OCI-M1 (cell line): Measurements from ENCODE around the gene TGFB1.
A peak's percentile ranks its signal among the peaks of the same experiment; 100 is the strongest.
"Not testable (repeated sequence)": the region's sequence is repeated elsewhere in the genome, so short reads cannot be mapped to it uniquely, and the experiment has no call there.

Experiments used
- DNase-seq: peaks from one replicate; lab custom pipeline; 2025; lab: John Stamatoyannopoulos, UW

The TGFB1 gene

GRCh38 chr19:41353466-41354342 lies at the start of gene TGFB1:
TSS of gene TGFB1 (minus strand) at chr19:41353922. CDS start at chr19:41353044, 878 bp downstream.
- DNase-seq, result peak; percentile 98

DNA sequence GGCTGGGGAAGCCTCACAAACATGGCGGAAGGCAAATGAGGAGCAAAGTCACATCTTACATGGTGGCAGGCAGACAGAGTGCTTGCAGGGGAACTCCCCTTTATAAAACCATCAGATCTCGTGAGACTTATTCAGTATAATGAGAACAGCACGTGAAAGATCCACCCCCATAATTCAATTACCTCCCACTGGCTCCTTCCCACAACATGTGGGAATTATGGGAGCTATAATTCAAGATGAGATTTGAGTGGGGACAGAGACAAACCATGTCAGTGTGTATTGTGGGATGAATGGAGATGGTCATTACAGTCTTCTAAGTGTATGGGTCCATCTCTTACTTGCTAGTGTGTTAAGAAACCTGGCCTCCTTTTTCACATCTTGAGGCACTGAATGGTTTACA lies 48.3 kb upstream of the TGFB1 start:
- DNase-seq, result no peak

DNA sequence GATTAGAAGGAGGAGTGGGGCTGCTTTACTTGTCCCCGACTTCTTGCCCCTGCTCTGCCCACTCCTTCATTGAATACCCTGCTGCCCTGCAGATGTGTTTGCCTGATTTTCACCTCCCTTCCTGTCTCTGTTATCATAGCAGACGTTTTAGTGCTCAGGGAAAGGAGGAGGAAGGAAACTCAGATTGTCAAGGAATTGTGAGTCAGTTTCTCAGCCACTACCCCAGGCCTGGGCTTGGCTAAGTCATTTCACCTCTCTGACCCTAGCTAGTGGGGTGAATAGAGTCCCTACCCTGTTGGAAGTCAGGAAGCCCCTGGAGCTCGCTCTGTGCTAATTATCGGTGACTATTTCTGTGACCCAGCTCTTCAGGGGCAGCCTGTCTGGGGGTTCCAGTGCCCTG lies 47.8 kb upstream of the TGFB1 start:
- DNase-seq, result no peak

- DNase-seq, result no peak
Measured at GRCh38 chr19:41399525-41399924, 45.8 kb upstream of the TGFB1 start.

DNA sequence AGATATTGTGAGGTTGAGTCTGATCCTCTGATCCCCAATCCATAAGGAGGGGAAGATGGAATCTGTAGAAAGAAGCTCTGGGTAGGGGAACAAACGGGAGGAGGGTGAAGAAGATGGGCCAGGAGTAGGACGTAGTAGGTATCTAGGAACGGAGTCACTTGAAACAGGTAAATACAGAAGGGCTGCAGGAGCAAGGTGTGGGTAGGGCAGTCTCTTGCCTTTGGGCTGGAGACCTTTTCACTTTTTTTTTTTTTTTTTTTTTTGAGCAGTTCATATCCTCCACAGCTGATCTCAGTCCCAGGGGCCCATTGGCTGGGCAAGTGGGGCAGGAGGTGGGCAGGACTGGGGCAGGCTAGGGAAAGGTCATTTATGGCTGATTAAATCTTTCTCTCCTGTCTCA lies 45.4 kb upstream of the TGFB1 start:
- DNase-seq, result no peak

- no peak for DNase-seq
Measured at GRCh38 chr19:41398598-41398997, 44.9 kb upstream of the TGFB1 start.

DNA sequence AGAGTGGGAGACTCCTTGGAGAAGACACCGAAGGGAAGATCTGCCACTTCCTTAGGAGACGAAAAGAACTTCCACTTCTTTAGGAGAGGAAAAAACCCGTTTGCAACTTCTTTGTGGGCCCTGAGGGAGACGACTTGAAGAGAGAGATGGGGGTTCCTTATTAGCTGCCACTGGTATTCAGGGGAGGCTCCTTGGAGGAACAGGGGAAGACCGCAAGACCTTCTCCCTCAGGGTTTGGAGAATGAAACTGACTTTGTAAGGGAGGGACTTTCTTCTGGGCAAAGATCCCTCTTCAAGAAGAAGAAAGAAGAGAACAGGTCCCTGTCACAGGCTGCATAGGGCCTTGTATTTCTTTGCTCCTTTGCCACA lies 44.3 kb upstream of the TGFB1 start:
- DNase-seq, result no peak

DNA sequence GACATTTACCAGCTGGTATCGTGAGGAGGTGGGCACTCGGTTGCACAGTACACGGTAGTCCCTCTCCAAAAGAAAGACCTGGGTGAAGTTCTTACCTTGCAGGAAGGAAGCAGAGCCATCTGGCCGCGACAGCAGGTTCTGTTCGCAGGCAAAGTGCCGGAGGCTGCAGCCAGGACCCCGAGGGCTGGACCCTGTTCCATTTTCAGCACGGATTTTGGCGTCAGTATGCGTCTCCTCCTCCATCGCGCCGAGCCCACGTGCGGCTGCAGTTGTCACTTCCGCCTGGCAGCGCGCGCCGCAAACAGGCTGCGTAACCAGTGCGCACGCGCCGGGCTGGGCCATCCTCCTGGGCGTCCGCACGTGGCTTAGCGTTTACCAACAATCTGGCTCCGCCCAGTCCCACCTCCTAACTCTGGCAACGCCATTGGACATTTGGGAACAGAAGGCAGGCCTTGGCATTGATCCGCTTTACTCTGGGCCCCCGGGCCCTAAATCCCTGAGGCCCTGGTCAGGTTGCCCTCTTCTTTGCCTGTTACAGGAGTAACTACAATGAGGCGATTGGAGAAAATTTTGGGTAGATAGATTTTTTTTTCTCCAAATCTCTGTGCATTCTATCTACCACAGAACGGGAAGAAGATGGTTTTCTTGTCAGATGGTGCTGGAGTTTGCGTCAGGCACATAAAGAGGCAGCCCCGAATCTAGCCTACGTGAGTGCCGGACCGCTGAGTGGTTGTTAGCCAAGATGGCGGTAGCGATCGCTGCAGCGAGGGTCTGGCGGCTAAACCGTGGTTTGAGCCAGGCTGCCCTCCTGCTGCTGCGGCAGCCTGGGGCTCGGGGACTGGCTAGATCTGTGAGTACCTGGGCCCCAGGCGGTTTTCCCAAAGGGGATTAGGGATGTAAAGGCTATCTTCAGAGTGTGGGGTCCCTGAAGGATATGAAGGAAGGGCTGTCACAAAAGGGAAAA lies 43.6 kb upstream of the TGFB1 start, which contains the start of the genes BCKDHA and EXOSC5:
TSS of gene BCKDHA (plus strand) at position 733 of the 964 bp plus-strand sequence. CDS start at position 743, 10 bp downstream.
TSS of gene EXOSC5 (minus strand) at position 274 of the 964 bp plus-strand sequence. CDS start at position 243, 31 bp downstream.
- peak; percentile 100 for DNase-seq

GRCh38 chr19:41395355-41395754 lies 41.6 kb upstream of the TGFB1 start:
- no peak for DNase-seq

GRCh38 chr19:41392775-41393174 lies 39.1 kb upstream of the TGFB1 start:
- no peak for DNase-seq

- DNase-seq, result no peak
Measured at GRCh38 chr19:41391618-41392017, 37.9 kb upstream of the TGFB1 start.

DNA sequence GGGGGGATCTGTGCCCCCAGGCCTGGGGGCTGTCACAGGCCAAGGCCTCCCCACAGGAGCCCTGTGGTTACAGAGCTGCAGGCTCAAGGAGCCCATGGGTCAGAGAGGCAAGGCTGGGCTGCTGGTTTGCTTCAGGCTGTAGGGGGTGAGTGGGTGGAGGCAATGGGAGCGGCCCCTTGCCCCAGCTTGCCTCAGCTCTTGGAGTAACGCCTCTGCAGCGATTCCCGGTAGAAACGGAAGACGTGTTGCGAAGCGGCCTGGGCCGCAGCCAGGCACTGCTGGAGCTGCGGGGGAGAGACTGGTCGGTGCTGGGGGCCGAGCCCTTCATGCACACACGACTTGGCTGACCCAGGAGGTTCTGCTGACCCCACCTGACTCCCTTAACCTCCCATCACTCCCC lies 32.7 kb upstream of the TGFB1 start:
- no peak for DNase-seq

GRCh38 chr19:41384351-41384750 lies 30.6 kb upstream of the TGFB1 start:
- no peak for DNase-seq

GRCh38 chr19:41381536-41381935 lies 27.8 kb upstream of the TGFB1 start:
- not testable (repeated sequence) for DNase-seq

DNA sequence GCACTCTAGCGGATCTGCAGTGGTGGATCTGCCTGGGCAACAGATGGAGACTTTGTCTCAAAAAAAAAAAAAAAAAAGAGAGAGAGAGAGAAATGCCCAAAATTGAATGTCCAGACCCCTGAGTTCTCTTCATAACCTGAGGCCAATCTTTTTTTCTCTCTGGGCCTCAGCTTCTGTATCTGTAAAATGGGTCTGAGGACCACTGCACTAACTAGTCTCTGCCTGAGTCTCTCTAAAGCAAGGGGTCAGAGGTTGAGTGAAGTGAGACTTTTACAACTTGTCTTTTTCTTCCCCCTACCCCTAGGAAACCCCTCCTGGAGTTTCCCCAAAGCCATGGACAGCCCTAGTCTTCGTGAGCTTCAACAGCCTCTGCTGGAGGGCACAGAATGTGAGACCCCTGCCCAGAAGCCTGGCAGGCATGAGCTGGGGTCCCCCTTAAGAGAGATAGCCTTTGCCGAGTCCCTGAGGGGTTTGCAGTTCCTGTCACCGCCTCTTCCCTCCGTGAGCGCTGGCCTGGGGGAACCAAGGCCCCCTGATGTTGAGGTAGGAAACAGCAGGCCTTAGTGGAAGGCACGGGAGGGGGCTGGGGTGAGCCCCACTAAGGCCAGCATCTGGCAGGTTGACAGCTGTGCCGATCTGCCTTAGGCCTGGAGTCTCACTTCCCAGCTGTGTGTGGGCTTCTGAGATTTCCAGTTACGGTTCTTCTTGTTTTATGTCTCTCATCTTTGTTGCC lies 24.4 kb upstream of the TGFB1 start:
- DNase-seq, result no peak

DNA sequence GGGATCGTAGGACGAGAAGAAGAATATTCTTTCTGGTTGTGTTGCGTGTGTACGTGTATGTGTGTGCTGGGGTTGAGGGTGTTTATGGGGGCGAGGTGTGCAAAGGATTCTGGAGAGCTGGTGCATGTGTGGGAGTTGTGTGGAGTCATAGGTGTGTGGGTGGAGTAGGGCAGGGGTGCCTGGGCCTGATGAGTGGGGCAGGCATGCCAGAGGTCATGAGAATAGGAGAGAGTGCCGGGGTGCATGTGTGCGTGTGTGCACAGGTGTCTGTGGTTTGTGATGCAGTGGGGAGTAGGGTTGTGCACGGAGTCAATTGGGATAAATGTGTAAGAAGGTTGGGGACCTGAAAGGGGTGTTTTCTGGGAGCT lies 23.3 kb upstream of the TGFB1 start:
- DNase-seq, result no peak

- no peak for DNase-seq
Measured at GRCh38 chr19:41376241-41376997, 22.7 kb upstream of the TGFB1 start, which contains the start of gene TMEM91. TSS of gene TMEM91 (plus strand) at chr19:41376533. CDS start at chr19:41378310, 1,777 bp downstream.

DNA sequence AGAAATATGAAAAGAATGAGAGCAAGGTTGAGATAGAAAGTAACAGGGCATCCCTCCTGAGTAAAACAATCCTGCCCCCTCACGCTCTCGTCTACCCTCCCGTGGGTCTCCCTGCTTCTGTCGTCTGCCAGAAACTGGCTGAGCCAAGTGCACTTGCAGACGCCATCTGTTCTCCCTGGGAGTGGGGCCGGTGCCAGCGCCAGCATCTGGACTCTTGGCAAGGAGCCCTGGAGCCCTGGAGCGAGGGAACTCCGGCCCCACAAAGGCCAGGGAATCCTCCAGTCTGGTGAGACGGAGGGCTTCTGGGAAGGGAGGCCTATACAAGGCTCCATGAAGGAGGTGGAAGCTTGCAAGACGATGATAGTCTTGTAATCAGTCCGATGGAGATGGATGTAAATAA lies 20.3 kb upstream of the TGFB1 start:
- no peak for DNase-seq

GRCh38 chr19:41372501-41372900 lies 18.8 kb upstream of the TGFB1 start:
- no peak for DNase-seq

DNA sequence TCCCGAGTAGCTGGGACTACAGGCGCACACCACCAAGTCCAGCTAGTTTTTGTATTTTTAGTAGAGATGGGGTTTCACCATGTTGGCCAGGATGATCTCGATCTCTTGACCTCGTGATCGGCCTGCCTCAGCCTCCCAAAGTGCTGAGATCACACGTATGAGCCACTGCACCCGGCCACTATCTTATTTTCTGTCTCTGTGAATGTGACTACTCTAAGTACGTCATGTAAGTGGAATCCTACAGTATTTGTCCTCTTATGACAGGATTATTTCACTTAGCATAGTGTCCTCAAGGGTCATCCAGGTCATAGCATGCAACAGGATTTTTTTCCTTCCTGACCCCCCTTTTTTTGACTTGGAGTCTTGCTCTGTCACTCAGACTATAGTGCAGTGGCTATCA lies 17.8 kb upstream of the TGFB1 start:
- no peak for DNase-seq

GRCh38 chr19:41371119-41371518 lies 17.4 kb upstream of the TGFB1 start:
- DNase-seq, result not testable (repeated sequence)
